ENCODE measurements around the gene OSBPL10. TPM values are rescaled to one million over a fixed set of nuclear protein-coding genes. Genes with fewer than 3 reads are reported as not detected.
"Not testable (repeated sequence)": the region's sequence is repeated elsewhere in the genome, so short reads cannot be mapped to it uniquely, and the experiment has no call there.

Gene OSBPL10
- total RNA-seq, 1 experiment from 2014 or later = 13.9 TPM

DNA sequence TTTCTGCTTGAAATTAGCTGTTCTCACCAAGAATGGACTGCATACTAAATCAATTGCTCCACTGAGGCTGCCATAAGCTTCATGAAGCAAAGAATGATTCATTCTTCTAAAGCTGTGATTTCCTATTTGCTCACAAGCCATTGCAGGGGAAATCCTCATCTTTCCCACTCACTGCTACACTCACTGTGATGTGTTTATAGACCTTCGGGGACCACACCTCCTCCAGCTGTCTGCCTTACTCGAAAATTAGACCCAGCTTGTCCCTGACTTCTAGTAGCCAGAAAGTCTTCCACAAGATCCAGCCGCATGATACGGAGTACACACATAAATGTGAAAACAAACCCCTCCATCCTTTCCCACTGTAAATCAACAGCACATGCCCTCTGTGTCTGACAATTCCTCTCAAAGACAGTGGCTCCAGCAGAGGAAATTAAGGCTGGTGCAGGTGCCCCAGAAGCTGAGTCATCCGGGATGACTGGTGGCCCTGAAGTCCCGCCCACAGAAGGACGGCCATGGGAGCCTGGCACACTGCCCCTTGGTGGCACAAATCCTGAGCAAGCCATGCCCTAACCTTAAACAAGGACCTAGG lies 276.4 kb downstream of the OSBPL10 start:
- peak; percentile 76 for DNase-seq (ENCODE audit: low read depth)

DNA sequence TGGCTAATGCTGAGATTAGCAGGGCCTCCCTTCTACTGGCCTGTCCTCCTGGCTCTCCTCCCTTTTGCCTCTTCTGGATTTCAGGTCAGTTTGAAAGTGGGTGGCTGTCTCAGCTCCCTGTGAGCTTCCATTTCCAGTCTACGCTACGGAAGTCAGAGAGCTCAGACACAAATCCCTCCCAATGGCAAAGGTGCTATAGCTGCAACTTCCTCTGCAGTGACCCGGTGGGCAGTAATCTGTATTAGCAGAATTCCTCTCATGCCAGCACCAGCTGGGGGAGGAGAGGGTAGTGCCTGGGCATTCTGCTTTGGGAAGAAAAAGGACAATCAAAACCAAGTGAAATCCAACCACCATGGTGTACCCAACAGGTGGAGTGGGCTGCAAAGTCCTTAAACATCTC lies 276.9 kb downstream of the OSBPL10 start:
- DNase-seq (ENCODE audit: low read depth) = no peak

DNA sequence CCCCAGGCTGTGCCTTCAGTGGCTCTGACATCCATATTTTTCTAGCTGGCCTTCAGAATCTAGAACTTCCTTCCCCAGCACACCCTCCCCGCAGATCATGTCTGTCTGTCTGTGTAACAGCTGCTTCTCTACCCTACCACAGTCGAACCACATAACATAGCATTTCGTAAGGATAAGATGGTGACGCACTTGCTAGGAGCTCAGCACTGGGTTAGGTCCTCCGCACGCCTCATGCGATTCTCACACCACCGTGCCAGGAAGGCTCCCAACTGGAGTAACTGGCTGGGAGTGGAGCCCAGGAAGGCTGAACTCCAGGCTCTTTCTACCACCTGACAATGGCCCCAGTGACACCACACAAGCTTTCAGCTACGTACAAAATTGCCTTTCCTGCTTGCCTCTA lies 279.8 kb downstream of the OSBPL10 start:
- no peak for DNase-seq (ENCODE audit: low read depth)

DNA sequence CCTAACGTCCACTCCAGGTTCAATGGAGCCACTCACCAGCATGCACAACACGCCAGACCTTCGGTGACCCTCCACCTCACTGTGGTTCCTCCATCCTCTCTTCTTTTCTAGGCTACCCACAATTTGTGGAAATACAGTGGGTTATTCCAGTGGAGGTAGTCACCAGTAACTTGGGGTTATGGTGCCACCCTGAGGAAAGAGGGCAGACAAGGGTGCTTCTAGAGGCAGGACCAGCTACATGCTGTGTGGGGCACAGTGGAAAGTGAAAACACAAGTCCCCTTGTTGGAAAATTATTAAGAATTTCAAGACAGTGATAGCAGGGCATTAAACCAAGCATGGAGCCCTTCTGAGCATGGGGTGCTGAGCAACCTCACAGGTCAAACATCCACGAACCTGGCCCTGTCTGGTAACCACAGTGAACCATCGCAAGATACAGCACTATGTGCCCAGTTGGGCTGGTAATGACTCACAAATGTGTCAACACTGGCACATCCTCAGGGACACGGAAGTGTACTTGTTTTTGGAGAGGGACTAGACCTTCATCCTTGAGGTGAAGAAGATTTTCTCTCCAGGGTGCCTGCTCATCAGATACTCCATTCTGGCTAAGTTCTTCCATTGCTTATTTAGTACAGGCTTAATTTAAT lies 281.6 kb downstream of the OSBPL10 start:
- DNase-seq (ENCODE audit: low read depth) = peak; percentile 79

DNA sequence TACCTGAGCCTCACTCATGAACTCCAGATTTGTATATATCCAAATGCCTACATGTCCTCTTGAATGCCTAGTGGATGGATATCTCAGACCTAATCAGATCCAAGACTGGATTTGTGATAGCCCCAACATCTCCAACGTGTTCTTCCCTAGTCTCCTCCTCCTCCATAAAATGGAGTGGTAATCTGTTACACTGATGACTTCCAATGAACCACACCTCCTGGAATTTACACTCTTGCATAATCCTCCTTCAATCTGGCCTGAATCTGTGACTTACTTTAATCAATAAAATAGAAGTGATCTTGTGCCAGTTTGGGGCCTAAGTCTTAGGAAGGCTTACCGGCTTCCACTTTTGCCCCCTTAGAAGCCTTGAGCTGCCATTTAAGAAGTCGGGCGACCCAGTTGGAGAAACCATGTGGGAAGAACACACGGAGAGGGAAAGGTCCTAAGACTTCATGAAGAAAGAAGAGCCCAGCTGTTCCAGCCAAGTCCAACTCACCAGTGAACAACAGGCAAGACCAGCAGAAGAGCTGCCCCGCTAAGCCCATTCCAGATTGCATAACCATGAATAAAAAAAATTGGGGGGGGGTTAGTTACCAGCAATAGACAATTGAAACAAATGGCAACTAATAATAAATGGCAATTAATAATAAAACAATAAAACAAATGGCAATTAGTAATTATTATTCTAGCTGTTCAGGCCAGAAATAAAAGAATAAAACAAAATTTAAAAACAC lies 284.1 kb downstream of the OSBPL10 start:
- DNase-seq (ENCODE audit: low read depth) = no peak

DNA sequence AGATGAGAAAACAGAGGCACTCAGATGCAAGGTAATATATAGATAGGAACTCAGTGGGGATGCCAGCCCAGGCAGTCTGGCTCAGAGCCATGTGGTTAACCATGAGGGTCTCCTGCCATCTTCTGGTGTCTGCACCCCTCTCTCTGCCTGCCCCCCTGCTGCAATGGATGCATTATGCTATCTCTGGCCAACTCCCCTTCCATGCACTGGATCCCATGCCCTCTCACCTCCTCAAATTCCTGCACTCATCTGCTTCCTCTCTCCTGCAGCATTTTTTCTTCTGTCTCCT lies 285.1 kb downstream of the OSBPL10 start:
- no peak for DNase-seq (ENCODE audit: low read depth)

DNA sequence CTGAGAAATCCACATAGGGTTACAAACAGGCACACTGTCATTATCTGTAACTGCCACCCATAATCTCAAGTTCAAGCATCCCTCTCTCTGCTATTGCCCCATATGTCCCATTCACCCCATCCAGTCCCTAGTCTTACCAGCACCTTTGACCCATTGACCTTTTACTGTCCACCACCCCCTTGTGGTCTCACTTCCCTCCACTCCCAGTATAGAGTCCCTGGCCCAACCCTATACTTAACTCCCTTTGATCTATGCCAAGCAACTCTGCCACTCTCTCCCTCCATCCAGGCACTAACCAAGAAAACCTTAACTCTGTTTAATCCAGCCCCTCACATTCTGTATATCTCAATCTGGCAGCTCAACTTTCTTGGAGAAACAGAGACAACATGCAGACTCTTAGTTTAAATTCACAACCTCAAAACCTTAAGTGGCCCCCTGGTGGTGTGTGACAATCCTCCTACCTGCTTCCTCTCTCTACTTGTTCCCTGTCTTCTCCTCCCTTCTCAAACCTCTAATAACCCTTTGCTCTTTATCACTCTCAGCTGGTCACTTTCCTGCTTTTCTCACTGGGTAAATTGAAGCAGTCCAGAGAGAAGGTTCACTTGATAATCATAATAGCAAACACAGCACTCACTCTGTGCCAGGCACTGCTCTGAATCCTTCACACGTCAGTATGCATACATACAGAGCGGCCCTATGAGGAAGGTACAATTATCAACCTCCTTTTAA lies 285.6 kb downstream of the OSBPL10 start:
- DNase-seq (ENCODE audit: low read depth) = peak; percentile 8

DNA sequence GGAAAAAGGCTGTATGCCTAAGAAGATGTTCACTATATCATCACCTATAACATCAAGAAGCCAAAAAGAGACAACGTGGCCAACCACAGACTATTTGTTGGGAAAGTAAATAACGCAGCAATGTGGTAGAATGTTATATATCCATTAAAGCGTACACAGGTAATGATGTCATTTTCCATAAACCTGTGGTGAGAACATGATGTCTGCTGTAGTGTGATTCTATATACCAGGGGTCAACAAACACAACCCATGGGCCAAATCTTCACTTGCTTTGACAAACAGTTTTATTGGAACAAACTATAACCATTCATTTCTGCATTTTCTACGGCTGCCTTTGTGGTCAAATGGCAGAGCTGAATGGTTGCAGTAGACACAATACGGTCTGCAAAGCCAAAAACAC lies 287.7 kb downstream of the OSBPL10 start:
- DNase-seq (ENCODE audit: low read depth) = no peak

DNA sequence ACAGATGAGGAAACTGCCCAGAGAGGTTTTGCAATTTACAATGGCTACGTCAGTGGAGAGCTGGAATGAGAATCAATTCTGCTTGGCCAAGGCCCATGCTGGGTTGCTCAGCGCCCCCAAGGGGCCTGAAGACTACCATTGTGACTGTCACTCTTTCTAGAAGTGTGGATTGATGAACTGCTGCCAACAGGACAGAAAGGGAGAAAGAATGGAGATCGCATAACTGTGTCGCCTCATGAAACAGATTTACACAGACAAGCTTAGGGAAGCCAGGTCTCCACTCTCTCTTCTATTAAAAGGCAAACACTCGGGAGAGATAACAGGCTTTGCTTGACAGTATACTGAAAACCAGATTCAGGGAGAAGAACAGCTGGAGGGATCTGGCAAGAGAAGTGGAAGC lies 288.3 kb downstream of the OSBPL10 start:
- no peak for DNase-seq (ENCODE audit: low read depth)

DNA sequence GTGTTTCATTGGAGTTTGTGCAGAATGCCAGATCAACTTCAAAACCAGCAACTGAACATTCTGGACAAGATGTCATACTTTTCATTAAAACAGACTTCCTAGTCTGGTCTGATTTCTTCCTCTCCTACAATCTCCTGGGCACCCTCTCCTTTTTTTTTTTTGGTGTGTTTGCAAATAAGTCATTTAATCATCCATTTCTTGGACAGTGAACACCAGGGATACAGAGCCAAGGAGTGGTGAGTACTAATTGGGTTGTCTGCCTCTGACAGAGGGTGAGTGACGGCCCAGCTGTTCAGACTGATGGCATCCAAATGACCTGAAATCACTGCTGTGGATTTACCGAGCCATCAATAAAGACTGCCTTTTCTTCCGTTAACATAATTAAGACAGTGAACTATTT lies 290.3 kb downstream of the OSBPL10 start:
- DNase-seq (ENCODE audit: low read depth) = no peak

DNA sequence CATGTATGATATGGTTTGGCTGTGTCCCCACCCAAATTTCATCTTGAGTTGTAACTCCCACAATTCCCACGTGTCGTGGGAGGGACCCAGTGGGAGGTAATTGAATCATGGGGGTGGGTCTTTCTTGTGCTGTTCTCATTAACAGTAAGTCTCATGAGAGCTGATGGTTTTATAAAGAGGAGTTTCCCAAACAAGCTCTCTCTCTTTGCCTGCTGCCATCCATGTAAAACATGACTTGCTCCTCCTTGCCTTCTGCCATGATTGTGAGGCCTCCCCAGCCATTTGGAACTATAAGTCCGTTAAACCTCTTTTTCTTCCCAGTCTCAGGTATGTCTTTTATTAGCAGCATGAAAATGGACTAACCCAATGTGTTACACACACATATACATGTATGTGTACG lies 291.5 kb downstream of the OSBPL10 start:
- not testable (repeated sequence) for DNase-seq (ENCODE audit: low read depth)

DNA sequence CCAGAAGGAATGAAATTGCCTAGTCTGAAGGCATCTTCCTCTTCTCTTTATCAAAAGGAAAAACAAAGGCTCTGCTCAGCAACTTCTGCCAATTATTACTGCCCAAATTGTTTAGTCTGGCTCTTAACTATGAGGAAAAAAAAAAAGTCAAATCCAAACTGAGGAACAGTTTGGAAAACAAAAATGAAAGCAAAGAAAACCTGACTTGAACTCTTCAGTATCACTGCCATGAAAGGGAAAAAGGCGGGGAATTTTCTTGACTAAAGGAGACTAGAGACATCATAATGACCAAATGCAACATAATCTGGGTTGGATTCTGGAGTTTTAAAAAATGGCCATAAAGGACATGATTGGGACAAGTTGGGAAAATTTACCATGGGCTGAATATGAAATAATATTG lies 292.1 kb downstream of the OSBPL10 start:
- no peak for DNase-seq (ENCODE audit: low read depth)

DNA sequence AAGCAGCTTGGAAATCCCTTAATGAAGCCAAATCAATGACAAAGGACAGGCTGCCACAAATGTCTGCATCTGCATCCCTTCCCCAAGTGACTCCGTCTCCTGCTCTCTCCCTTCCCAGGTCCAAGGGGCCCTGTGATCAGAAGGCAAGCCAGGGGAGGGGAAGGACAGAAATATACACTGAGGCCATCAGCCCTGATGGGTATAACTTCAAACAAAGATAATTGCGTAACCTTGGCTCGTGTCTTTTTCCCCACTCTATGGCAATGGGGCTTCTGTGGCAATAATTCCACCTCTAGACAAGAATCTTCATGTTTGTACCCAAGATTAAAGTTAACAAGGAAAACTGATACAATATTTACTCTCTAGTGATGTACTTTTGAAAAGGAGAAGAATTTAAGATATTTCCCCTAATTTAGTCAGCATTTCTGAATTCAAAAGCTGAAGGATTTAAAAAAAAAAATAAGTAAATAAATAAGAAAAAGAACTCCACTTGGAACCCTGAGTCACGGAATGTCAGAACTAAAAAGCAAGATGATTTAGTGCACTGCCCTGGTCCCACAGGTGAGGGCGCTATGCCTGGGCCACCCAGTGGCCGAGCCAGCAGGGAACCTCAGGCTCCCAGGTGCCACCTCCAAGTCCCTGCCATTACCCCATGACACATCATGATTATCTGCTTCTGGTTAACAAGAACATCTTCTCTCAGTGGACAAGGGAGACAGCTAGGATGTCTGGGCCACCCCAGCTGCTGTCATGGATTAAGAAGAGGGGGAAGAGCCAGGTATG lies 293.9 kb downstream of the OSBPL10 start:
- no peak for DNase-seq (ENCODE audit: low read depth)

DNA sequence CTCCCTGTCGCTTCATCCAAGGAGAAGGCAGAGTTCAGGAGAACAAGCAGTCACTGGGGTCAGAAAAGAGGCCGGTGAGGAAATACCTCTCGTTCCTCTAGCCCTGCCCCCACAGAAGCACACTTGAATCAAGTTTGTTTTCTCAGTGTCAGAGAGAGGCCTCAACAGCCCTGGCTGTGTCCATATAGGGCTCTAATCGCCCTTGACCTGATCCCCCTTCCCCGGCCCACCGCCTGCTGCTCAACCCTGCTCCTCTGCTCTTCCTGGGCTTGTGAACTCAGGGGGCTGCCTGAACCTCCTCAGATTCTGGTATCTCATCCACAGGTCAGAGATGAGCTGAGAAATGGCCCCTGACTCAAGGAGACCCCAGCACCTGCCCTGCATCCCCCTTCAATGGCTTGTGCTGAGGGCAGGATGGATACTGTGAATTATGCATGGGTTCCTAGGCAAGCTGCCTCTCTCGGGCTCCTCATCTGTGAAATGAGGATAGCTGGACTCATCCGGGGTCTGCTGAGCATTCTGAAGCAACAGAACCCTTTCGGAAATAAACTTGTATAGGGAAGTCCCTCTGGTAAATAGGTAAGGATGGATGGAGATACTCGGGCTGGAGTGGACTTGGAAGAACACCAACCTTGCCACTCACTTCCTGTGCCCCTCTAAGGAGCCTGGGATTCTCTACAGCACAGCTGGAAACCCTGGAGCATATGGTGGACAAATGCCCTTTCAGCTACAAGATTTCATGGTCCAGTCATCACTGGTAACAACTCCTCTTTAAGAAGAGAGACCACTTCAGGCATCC lies 300.8 kb downstream of the OSBPL10 start:
- no peak for DNase-seq (ENCODE audit: low read depth)

DNA sequence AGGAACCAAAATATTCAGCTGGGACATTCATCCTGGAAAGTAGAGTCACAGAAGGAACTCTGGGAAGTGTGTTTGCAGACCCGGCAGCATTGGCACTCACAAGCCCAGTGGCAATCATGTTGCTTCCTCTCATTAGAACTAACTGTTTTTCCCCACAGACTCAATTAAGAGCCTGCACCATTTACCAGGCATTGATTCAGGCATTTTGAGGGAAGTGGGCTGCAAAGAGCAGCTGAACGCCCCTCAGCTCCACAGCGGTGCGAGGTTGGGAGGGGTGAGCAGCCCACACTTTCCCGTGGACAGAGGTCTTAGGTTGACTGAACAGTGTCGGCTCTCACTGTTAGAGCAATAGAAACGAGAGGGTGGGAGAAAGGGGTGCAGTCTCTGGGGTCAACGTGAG lies 304.5 kb downstream of the OSBPL10 start:
- DNase-seq (ENCODE audit: low read depth) = no peak

DNA sequence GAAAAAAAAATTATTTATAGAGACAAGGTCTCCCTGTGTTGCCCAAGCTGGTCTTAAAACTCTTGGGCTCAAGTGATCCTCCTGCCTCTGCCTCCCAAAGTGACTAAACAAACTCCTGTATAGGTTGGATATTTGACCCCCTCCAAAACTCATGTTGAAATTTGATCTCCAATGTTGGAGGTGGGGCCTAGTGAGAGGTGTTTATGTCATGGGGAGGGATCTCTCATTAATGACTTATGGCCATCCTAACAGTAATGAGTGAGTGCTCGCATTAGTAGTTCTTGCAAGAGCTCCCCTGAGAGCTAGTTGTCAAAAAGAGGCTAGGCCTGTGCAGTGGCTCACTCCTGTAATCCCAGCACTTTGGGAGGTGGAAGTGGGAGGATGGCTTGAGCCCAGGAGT lies 307.1 kb downstream of the OSBPL10 start:
- DNase-seq (ENCODE audit: low read depth) = no peak

DNA sequence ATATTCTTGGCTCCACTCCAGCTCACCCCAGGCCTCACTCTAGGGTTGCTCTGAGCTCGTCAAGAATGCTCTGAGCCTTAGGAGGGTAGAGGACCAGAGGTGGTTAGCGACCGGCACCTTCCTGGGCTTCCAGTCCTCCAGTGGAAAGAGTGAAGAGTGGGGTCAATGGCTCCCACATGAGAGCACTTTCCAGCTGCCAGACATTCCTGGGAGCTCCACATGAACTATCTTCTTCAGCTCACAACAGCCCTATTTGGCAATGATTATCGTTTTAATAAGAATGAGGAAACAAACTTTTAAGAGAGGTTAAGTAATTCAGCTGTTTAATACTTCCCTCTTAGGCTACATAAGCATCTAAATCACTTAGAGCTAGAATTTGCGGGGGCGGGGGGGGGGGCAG lies 309.1 kb downstream of the OSBPL10 start:
- DNase-seq (ENCODE audit: low read depth) = no peak

DNA sequence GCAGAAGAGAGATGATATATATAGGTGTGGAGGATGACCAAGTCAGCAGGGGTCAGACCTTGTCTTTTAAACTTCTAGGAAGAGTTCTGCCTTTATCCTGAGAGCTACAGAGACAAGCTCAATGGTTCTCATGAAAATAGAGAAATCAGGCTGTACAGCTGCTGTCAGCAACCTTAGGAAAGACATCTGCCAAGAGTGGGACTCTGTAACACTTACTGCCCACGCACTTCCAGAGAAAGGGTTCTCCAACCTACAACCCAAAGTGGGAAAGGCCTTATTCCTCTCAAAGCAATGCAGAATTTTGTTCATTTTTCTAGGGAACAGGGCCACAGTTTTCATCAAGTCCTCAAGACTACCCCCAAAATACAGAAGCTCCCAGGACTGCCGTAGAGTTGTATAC lies 309.6 kb downstream of the OSBPL10 start:
- DNase-seq (ENCODE audit: low read depth) = no peak

DNA sequence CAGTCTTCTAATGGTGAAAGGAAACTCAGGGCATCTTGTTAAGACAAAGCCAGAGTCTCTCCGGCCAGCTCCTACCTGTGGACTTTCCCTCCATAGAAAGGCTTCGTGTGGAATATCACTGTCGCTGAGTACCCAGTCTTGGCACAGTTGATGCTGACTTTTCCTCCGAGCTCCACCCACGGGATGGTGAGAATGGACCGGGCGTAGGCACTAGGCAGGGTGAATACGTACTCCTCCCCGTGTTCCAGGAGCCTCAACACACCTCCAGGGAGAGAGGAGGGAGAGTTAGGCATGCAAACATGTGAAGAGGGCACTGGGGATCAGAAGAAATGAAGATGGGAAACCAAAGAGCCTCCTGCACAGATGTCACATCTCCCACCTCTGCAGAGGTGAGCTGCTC lies 310.3 kb downstream of the OSBPL10 start:
- DNase-seq (ENCODE audit: low read depth) = no peak

DNA sequence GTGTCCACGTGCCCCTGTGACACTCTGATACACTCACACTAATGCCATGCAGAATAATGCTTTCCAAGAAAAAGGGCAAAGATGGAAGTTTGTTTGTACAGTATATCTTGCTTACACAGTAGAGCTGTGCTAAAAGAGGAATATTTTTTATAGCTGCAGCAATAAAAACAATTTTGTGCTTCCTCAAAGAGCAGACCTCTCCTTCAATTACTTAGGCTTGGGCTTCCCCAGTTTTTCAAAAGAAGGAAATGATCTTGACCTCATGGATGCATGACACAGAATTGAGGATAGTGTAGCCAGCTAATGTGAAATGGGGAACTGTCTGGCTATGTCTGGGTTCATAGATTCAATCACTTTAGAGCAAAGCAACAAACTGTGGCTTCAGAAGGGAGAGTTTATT lies 310.9 kb downstream of the OSBPL10 start:
- no peak for DNase-seq (ENCODE audit: low read depth)

DNA sequence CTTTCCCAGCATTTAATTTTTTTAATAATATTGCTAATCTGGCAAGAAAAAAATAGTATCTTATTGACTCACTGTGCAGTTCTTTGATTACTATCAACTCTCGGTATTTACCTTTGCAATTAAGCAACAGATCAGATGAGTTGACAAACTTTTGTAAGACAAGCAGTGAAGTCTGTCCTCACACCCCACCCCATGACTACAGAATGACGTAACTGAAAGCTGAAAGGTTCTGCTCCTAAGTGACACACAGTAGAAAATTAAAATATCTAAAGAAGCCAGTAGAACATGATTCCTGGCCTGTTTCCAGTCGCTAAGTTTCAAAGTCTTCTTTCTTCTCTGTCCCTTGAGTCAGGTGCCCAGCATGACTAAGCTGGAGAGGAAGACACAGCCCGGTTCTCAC lies 312.8 kb downstream of the OSBPL10 start:
- no peak for DNase-seq (ENCODE audit: low read depth)
